Keratinocyte (primary cell): ENCODE results near the gene MYH15. TPM values are rescaled to one million over a fixed set of nuclear protein-coding genes. Genes with fewer than 3 reads are reported as not detected.
A peak's percentile ranks its signal among the peaks of the same experiment; 100 is the strongest.

Experiments
- DNase-seq: peaks from one replicate; pipeline ENCODE4 v3.0.0-alpha.2; 2011; ENCODE audit warnings: low read depth, missing footprints, low spot score
- FAIRE-seq: peaks from 2 replicates; lab custom pipeline; 2011; peaks lifted over from hg19 to GRCh38; lab: Jason Lieb, UNC
- H2AFZ ChIP-seq: 2 replicates; pipeline ENCODE4 v1.6.0; 2012; ENCODE audit warnings: low read length, control low read depth, inconsistent platforms; ENCODE audit not compliant: control insufficient read depth
- H3K27ac ChIP-seq: 2 replicates; pipeline ENCODE4 v1.5.1; 2011; ENCODE audit warnings: low read length; ENCODE audit not compliant: control insufficient read depth, insufficient read depth
- H3K27me3 ChIP-seq: 3 replicates; pipeline ENCODE4 v1.6.0; 2011; ENCODE audit warnings: low read length; ENCODE audit not compliant: control insufficient read depth, insufficient read depth; ENCODE audit errors: extremely low read depth
- H3K36me3 ChIP-seq, 2 experiments: 2 replicates in 1 of 2; 3 replicates in 1 of 2; pipeline ENCODE4 v1.5.1; 2011; ENCODE audit warnings: low read length in 2 of 2, mild to moderate bottlenecking in 1 of 2; ENCODE audit not compliant: control insufficient read depth in 2 of 2, insufficient read depth in 2 of 2; ENCODE audit errors: extremely low read depth in 1 of 2
- H3K4me1 ChIP-seq: 3 replicates; pipeline ENCODE4 v1.5.1; 2011; ENCODE audit warnings: low read length; ENCODE audit not compliant: control insufficient read depth, insufficient read depth; ENCODE audit errors: extremely low read depth
- H3K4me2 ChIP-seq: 3 replicates; pipeline ENCODE4 v1.6.0; 2011; ENCODE audit warnings: low read depth, low read length; ENCODE audit not compliant: control insufficient read depth, insufficient read depth; ENCODE audit errors: extremely low read depth
- H3K4me3 ChIP-seq, 3 experiments: fragments of 200-600 bp in 1 of 3; sonication (generic) in 1 of 3; 2 replicates in 2 of 3; 3 replicates in 1 of 3; pipeline ENCODE4 v1.5.1; 2011 to 2016; ENCODE audit warnings: low read length in 3 of 3, mild to moderate bottlenecking in 3 of 3, control low read depth in 2 of 3, inconsistent platforms in 1 of 3, low read depth in 1 of 3, mixed read lengths in 1 of 3, mixed run types in 1 of 3, moderate library complexity in 1 of 3; ENCODE audit not compliant: control insufficient read depth in 2 of 3, insufficient read depth in 2 of 3; ENCODE audit errors: extremely low read depth in 1 of 3
- H3K79me2 ChIP-seq: 2 replicates; pipeline ENCODE4 v1.6.0; 2012; ENCODE audit warnings: low read length; ENCODE audit not compliant: control insufficient read depth, insufficient read depth
- H3K9ac ChIP-seq: 3 replicates; pipeline ENCODE4 v1.6.0; 2011; ENCODE audit warnings: low read length; ENCODE audit not compliant: control insufficient read depth, insufficient read depth; ENCODE audit errors: extremely low read depth
- H3K9me1 ChIP-seq: 3 replicates; pipeline ENCODE4 v1.6.0; 2011; ENCODE audit warnings: low read length; ENCODE audit not compliant: control insufficient read depth, insufficient read depth; ENCODE audit errors: extremely low read depth
- H3K9me3 ChIP-seq: 2 replicates; pipeline ENCODE4 v1.5.1; 2012; ENCODE audit warnings: low read depth, low read length; ENCODE audit not compliant: control insufficient read depth
- H4K20me1 ChIP-seq: 3 replicates; pipeline ENCODE4 v1.6.0; 2011; ENCODE audit warnings: low read length; ENCODE audit not compliant: control insufficient read depth, insufficient read depth; ENCODE audit errors: extremely low read depth
- EZH2 ChIP-seq: IDR thresholded peaks from one replicate; pipeline ENCODE4 v1.6.1; 2012; ENCODE audit warnings: inconsistent platforms, mild to moderate bottlenecking, low read length, moderate library complexity
- dilution Hi-C: fragments of 300-500 bp; cut with MboI; formaldehyde crosslinking; loops from one replicate; pipeline ENCODE4 v1.7.0; 2020; ENCODE audit warnings: low sequenced_read_pairs; ENCODE audit not compliant: extremely low pct_ligation_motif_present
- polyA plus RNA-seq, 5 experiments: library from polyadenylated mRNA; depleted of rRNA in 3 of 5; stranded (reverse) in 3 of 5; stranded (forward) in 1 of 5; unstranded in 1 of 5; fragments of >200 nt; gene quantifications; 1 replicate in 1 of 5; 2 replicates in 3 of 5; 3 replicates in 1 of 5; pipeline versions ENCODE4 v1.2.1 to v1.2.3, GENCODE V29; 2011 to 2012; ENCODE audit warnings: missing spikeins in 2 of 5, low read depth in 1 of 5, low replicate concordance in 1 of 5
- TF ChIP-seq, protein P1 (sequence below), 3 experiments: IDR thresholded peaks in 1 of 3; conservative IDR thresholded peaks in 1 of 3; optimal IDR thresholded peaks in 1 of 3; 2 replicates in 2 of 3; 3 replicates in 1 of 3; pipeline versions ENCODE3 to v1.5.1; 2011; ENCODE audit warnings: low read length in 3 of 3, mild to moderate bottlenecking in 3 of 3, moderate library complexity in 2 of 3, control low read depth in 1 of 3, inconsistent platforms in 1 of 3; ENCODE audit not compliant: insufficient read depth in 2 of 3; ENCODE audit errors: extremely low read depth in 1 of 3

The MYH15 gene
- polyA plus RNA-seq, 1 donor (not counting 4 experiments of a cell fraction or from before 2014, with no cell fraction given) = 0.87 TPM

DNA sequence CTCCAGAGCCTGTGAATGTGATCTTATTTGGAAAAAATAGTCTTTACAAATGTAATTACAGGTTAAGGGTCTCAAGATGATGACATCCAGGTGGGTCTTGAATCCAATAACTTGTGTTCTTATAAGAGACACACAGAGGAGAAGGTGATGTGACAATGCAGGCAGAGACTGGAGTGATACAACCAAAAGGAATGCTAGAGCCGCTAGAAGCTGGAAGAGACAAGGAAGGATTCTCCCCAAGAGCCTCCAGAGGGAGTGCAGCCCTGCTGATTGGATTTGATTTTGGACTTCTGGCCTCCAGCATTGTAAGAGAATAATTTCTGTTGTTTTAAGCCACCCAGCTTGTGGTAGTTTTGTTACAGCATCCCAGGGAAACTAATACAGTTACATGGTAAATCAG is 9.7 kb downstream of the MYH15 start:
- H3K27me3 ChIP-seq = no peaks in the 10 kb centered on the region
- no peaks in the 10 kb centered on the region for H3K4me1 ChIP-seq
- no peak overlapping the region for H2AFZ ChIP-seq
- H3K4me3 ChIP-seq = no peak overlapping the region
- H3K9ac ChIP-seq = no peak overlapping the region
- no peaks in the 10 kb centered on the region for H4K20me1 ChIP-seq
- no peak overlapping the region for H3K27ac ChIP-seq
- no peaks in the 10 kb centered on the region for H3K79me2 ChIP-seq
- H3K4me2 ChIP-seq = no peak overlapping the region
- no peak for TF ChIP-seq EZH2
- TF ChIP-seq, protein P1, sequence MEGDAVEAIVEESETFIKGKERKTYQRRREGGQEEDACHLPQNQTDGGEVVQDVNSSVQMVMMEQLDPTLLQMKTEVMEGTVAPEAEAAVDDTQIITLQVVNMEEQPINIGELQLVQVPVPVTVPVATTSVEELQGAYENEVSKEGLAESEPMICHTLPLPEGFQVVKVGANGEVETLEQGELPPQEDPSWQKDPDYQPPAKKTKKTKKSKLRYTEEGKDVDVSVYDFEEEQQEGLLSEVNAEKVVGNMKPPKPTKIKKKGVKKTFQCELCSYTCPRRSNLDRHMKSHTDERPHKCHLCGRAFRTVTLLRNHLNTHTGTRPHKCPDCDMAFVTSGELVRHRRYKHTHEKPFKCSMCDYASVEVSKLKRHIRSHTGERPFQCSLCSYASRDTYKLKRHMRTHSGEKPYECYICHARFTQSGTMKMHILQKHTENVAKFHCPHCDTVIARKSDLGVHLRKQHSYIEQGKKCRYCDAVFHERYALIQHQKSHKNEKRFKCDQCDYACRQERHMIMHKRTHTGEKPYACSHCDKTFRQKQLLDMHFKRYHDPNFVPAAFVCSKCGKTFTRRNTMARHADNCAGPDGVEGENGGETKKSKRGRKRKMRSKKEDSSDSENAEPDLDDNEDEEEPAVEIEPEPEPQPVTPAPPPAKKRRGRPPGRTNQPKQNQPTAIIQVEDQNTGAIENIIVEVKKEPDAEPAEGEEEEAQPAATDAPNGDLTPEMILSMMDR (optimal IDR thresholded peaks at IDR 0.05 in 1 of 3, IDR thresholded peaks at IDR 0.05 in 1 of 3, conservative IDR thresholded peaks at IDR 0.05 in 1 of 3; ENCODE audit: extremely low read depth in 1 of 3, insufficient read depth in 2 of 3, low read length in 3 of 3) = peak in 1 of 3 experiments; percentile 8
- FAIRE-seq = no peak
- DNase-seq = no peak
- no peaks in the 10 kb centered on the region for H3K9me1 ChIP-seq
- no peaks in the 10 kb centered on the region for H3K9me3 ChIP-seq
- dilution Hi-C loops = no loop called here
- no peaks in the 10 kb centered on the region for H3K36me3 ChIP-seq

DNA sequence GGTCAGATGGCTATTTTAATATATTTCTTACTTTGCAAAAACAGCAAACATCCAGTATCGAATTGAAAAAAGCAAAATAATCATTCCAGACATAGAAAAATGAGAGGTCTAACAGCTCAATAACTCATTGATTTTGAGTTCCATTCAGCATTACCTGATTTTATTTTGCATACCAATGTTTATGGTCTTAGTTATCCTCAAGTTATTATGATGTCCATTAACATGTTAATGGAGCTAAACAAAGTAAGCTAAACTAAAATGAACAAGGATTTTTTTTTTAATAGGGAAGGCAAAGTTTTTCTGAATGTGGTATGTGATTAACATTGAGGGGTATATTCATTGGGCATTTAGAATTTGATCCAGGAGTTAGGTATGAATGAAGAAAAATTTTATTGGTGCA is 13.1 kb downstream of the MYH15 start:
- no peak overlapping the region for H2AFZ ChIP-seq
- no peaks in the 10 kb centered on the region for H3K9me3 ChIP-seq
- no peaks in the 10 kb centered on the region for H3K27me3 ChIP-seq
- no peak overlapping the region for H3K27ac ChIP-seq
- no peak for FAIRE-seq
- H3K9ac ChIP-seq = no peak overlapping the region
- dilution Hi-C loops = no loop called here
- no peaks in the 10 kb centered on the region for H4K20me1 ChIP-seq
- TF ChIP-seq EZH2 = no peak
- TF ChIP-seq, protein P1 (optimal IDR thresholded peaks at IDR 0.05 in 1 of 3, IDR thresholded peaks at IDR 0.05 in 1 of 3, conservative IDR thresholded peaks at IDR 0.05 in 1 of 3; ENCODE audit: extremely low read depth in 1 of 3, insufficient read depth in 2 of 3, low read length in 3 of 3) = no peak
- H3K79me2 ChIP-seq = no peaks in the 10 kb centered on the region
- H3K4me1 ChIP-seq = no peaks in the 10 kb centered on the region
- no peaks in the 10 kb centered on the region for H3K36me3 ChIP-seq
- H3K9me1 ChIP-seq = no peaks in the 10 kb centered on the region
- no peak for DNase-seq
- no peak overlapping the region for H3K4me2 ChIP-seq
- no peak overlapping the region for H3K4me3 ChIP-seq
